ENCODE data around the gene STAP2. TPM values are rescaled to one million over a fixed set of nuclear protein-coding genes. Genes with fewer than 3 reads are reported as not detected.

Gene STAP2
- total and polyA plus RNA-seq, 9 of the 15 experiments (the other 6 are each of a cell fraction or from before 2014, with no cell fraction given): 1.2 to 9.8 (median 4.5) TPM

- TF ChIP-seq ZNF57 (CRISPR knock-in tag; IDR thresholded peaks at IDR 0.05): no peak
- peak; percentile 70 for TF ChIP-seq ZFX (CRISPR knock-in tag; IDR thresholded peaks at IDR 0.05)
- 0 out of 2 replicates have a peak, but pooled peaks have one; percentile 37 for TF ChIP-seq NR2C1 (IDR thresholded peaks at IDR 0.05)
- TF ChIP-seq NR2C1 (tag; IDR thresholded peaks at IDR 0.05): peak; percentile 51
- no peak for TF ChIP-seq FIP1L1 (IDR thresholded peaks at IDR 0.05; ENCODE audit: low read depth, low read length, poor library complexity, severe bottlenecking)
- no peak for TF ChIP-seq ZNF561 (CRISPR knock-in tag; conservative IDR thresholded peaks at IDR 0.05)
- TF ChIP-seq KDM1A (IDR thresholded peaks at IDR 0.05): no peak
- TF ChIP-seq, protein P1, sequence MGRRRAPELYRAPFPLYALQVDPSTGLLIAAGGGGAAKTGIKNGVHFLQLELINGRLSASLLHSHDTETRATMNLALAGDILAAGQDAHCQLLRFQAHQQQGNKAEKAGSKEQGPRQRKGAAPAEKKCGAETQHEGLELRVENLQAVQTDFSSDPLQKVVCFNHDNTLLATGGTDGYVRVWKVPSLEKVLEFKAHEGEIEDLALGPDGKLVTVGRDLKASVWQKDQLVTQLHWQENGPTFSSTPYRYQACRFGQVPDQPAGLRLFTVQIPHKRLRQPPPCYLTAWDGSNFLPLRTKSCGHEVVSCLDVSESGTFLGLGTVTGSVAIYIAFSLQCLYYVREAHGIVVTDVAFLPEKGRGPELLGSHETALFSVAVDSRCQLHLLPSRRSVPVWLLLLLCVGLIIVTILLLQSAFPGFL (CRISPR knock-in tag; IDR thresholded peaks at IDR 0.05): no peak
- peak; percentile 90 for TF ChIP-seq SP1 (CRISPR knock-in tag; IDR thresholded peaks at IDR 0.05)
- TF ChIP-seq ZC3H8 (IDR thresholded peaks at IDR 0.05): no peak
- no peak for TF ChIP-seq SNAPC5 (CRISPR knock-in tag; IDR thresholded peaks at IDR 0.05)
- TF ChIP-seq MEF2D (tag; conservative IDR thresholded peaks at IDR 0.05; ENCODE audit: low read depth): no peak
- TF ChIP-seq ETS2 (tag; IDR thresholded peaks at IDR 0.05; ENCODE audit: borderline replicate concordance, poor library complexity, severe bottlenecking): no peak
- no peak for TF ChIP-seq PURB (CRISPR knock-in tag; IDR thresholded peaks at IDR 0.05; ENCODE audit: low read depth)
- TF ChIP-seq GTF2E2 (tag; IDR thresholded peaks at IDR 0.05): no peak
- no peak for TF ChIP-seq KHSRP (IDR thresholded peaks at IDR 0.05)
- no peak for TF ChIP-seq GATA2 (CRISPR knock-in tag; IDR thresholded peaks at IDR 0.05)
- TF ChIP-seq TRIM25 (IDR thresholded peaks at IDR 0.05; ENCODE audit: borderline replicate concordance): no peak
- TF ChIP-seq ZNF165 (CRISPR knock-in tag; IDR thresholded peaks at IDR 0.05; ENCODE audit: borderline replicate concordance): no peak
- no peak for TF ChIP-seq RBBP5 (IDR thresholded peaks at IDR 0.05; ENCODE audit: borderline replicate concordance, insufficient read depth, low read length, poor library complexity, severe bottlenecking)
- TF ChIP-seq PTRF (tag; IDR thresholded peaks at IDR 0.05): no peak
- TF ChIP-seq NUFIP1 (IDR thresholded peaks at IDR 0.05; ENCODE audit: partially characterized antibody): no peak
- TF ChIP-seq ZNF184 (CRISPR knock-in tag; IDR thresholded peaks at IDR 0.05): no peak
- no peak for TF ChIP-seq SMARCB1 (IDR thresholded peaks at IDR 0.05; ENCODE audit: insufficient read length, low read depth)
- TF ChIP-seq SIRT6 (IDR thresholded peaks at IDR 0.05; ENCODE audit: low read depth, low read length): no peak
- TF ChIP-seq MXI1 (IDR thresholded peaks at IDR 0.05; ENCODE audit: low read depth, low read length): no peak
- TF ChIP-seq RNF2 (IDR thresholded peaks at IDR 0.05): 0 out of 2 replicates have a peak, but pooled peaks have one; percentile 31
- TF ChIP-seq ARID1B (IDR thresholded peaks at IDR 0.05): peak; percentile 69
- no peak for TF ChIP-seq GTF2A2 (tag; IDR thresholded peaks at IDR 0.05)
These were observed 28.1 kb downstream of the STAP2 start (continued) for GRCh38 chr19:4310247-4311121.
